ENCODE data around the gene TTYH3. TPM values are rescaled to one million over a fixed set of nuclear protein-coding genes. Genes with fewer than 3 reads are reported as not detected.

Gene TTYH3
- total and polyA plus RNA-seq, 9 of the 15 experiments (the other 6 are each of a cell fraction or from before 2014, with no cell fraction given), result 0.01 to 5.5 (median 1.1) TPM

DNA sequence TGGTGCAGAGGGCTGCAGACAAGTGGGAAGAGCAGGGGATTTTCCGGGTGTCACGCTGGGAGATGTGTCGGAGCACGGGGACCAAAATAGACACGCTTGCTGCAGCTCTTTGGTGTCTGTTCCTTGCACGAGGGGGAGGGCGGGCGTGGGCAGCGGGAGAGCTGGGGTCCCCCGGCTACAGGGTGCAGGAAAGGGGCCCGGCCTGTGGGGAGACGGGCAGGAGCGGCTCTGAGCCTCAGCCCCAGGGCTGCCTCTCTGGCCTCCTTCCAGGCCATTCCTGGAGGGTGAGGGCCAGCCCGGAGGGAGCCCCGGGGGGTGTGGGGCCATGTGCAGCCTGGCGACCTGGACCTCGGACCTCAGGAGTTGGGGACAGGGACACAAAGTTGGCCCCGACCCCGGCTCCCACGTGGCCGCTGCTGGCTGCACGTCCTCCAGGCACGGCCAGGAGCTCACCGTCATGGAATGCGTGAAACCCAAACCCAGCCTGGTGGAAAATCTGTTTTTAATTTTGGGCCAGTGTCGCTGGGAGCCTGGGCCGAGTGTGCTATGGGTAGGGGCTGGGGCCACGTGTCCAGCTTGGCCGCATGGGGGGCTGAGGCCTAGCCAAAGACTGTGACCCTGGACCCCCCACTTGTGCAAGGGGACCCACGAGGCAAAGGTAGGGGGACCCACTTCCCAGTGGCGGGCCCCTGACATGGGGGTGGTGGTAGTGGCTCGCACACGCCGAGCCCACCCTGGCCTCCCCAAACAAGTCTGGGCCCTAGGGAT is 6.6 kb downstream of the TTYH3 start:
- Histone ChIP-seq H4K20me1 (replicated peaks; ENCODE audit: control insufficient read depth, insufficient read depth, low read length) (peaks cover 15% of the 10 kb centered on the region; the same call in 1 of the 2 replicates), H3K9ac (ENCODE audit: insufficient read depth in 1 of 2, low read depth in 2 of 2, low read length in 2 of 2) (no peak overlapping the region; a peak in 1 of 4 replicates), H3K36me3 (ENCODE audit: control insufficient read depth, insufficient read depth, low read length) (no peaks in the 10 kb centered on the region), H3K4me2 (ENCODE audit: insufficient read depth, low read length) (no peak overlapping the region), H2AFZ (ENCODE audit: low read depth, low read length) (no peak overlapping the region), H3K4me3 (no peak overlapping the region), H3K27ac (ENCODE audit: extremely low read depth, low read depth, low read length) (no peak overlapping the region), H3K79me2 (ENCODE audit: control insufficient read depth, insufficient read depth, low read length) (no peaks in the 10 kb centered on the region), H3K4me1 (replicated peaks in 1 of 2; ENCODE audit: control insufficient read depth in 2 of 2, insufficient read depth in 2 of 2, low read length in 2 of 2) (peaks cover 4 to 83% of the 10 kb centered on the region in 2 experiments; a peak in 4 of 5 replicates), H3K9me1 (ENCODE audit: control insufficient read depth, insufficient read depth, low read length) (no peaks in the 10 kb centered on the region), H3K27me3 (ENCODE audit: control insufficient read depth in 2 of 2, insufficient read depth in 2 of 2, low read length in 2 of 2) (no peaks in the 10 kb centered on the region; a peak in 1 of 5 replicates), H3K9me3 (replicated peaks; ENCODE audit: control insufficient read depth, insufficient read depth, low read depth, low read length) (no peaks in the 10 kb centered on the region)
- no peak for TF ChIP-seq FOXK1 (CRISPR knock-in tag; IDR thresholded peaks at IDR 0.05; ENCODE audit: borderline replicate concordance)
- TF ChIP-seq GATAD2A (IDR thresholded peaks at IDR 0.05), result no peak
- in situ Hi-C loops (cut with MboI) (no loop called here), intact Hi-C loops (cut with micrococcal nuclease) (no loop called here)
- ATAC-seq, result no peak
- FAIRE-seq, result no peak
- BruUV-seq (replicated peaks), result no TSS peak
- WGBS (ENCODE audit: insufficient coverage, low coverage, missing lambda C conversion rate), result 50% methylated on average over 20 of the region's 34 CpGs
- POLR2A ChIA-PET, result interaction anchor here (0.9 kb wide), 1 partner anchor 18 kb away, joined by 3 read pairs; no protein-coding TSS in a partner anchor
- CTCF ChIA-PET (ENCODE audit: low intra/inter-chr PET ratio), result no interaction called here
- no peak for DNase-seq (ENCODE audit: extremely low read depth in 1 of 4, low spot score in 3 of 4)

DNA sequence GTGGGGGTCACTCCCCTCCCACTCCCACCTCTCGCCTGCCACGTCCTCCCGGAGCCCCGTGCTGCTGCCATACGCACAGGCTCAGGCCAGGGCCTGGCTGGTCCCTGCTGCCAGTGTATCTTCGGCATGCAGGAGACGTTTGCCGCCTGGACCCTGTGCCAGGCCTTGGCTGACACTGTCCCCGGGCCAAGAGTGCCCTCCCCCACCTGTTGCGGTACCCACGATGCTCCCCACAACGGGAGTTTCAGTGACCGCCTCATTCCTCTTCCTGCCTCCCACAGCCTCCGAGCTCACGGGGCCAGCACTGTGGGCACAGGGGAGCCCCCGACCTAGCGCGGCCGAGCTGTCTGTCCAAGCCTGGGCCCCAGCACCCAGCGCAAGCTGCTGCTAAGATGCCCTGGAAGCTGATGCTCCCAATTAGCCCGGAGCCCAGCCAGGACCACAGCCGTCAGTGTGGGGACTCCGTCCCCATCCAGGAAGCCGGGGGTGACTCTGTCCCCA is 7.4 kb downstream of the TTYH3 start:
- ChIA-PET POLR2A (no interaction called here), CTCF (ENCODE audit: low intra/inter-chr PET ratio) (no interaction called here)
- BruUV-seq (replicated peaks), result no TSS peak
- Histone ChIP-seq H2AFZ (ENCODE audit: low read depth, low read length) (no peak overlapping the region), H3K79me2 (ENCODE audit: control insufficient read depth, insufficient read depth, low read length) (no peaks in the 10 kb centered on the region), H3K9me3 (replicated peaks; ENCODE audit: control insufficient read depth, insufficient read depth, low read depth, low read length) (no peaks in the 10 kb centered on the region), H3K27me3 (ENCODE audit: control insufficient read depth in 2 of 2, insufficient read depth in 2 of 2, low read length in 2 of 2) (no peaks in the 10 kb centered on the region; a peak in 1 of 5 replicates), H3K36me3 (ENCODE audit: control insufficient read depth, insufficient read depth, low read length) (no peaks in the 10 kb centered on the region), H3K9ac (ENCODE audit: insufficient read depth in 1 of 2, low read depth in 2 of 2, low read length in 2 of 2) (peak overlapping the region in 1 of 2 experiments; percentile 5; a peak in 1 of 4 replicates), H3K27ac (ENCODE audit: extremely low read depth, low read depth, low read length) (no peak overlapping the region), H3K4me2 (ENCODE audit: insufficient read depth, low read length) (no peak overlapping the region), H3K4me1 (replicated peaks in 1 of 2; ENCODE audit: control insufficient read depth in 2 of 2, insufficient read depth in 2 of 2, low read length in 2 of 2) (peaks cover 0 to 83% of the 10 kb centered on the region in 2 experiments; a peak in 3 of 5 replicates), H3K4me3 (no peak overlapping the region), H3K9me1 (ENCODE audit: control insufficient read depth, insufficient read depth, low read length) (no peaks in the 10 kb centered on the region), H4K20me1 (replicated peaks; ENCODE audit: control insufficient read depth, insufficient read depth, low read length) (peaks cover 15% of the 10 kb centered on the region; the same call in 1 of the 2 replicates)
- in situ Hi-C loops (cut with MboI) (no loop called here), intact Hi-C loops (cut with micrococcal nuclease) (no loop called here)
- ATAC-seq, result no peak
- 65% methylated on average over 18 of the region's 24 CpGs for WGBS (ENCODE audit: insufficient coverage, low coverage, missing lambda C conversion rate)
- no peak for DNase-seq (ENCODE audit: extremely low read depth in 1 of 4, low spot score in 3 of 4)
- no peak for FAIRE-seq
- TF ChIP-seq KLF10 (CRISPR knock-in tag; IDR thresholded peaks at IDR 0.05) (no peak), TBP (optimal IDR thresholded peaks at IDR 0.05; ENCODE audit: low read depth, low read length) (no peak), POLR2G (IDR thresholded peaks at IDR 0.05; ENCODE audit: low read depth, low read length) (no peak), SREBF2 (CRISPR knock-in tag; IDR thresholded peaks at IDR 0.05) (no peak), CBX2 (IDR thresholded peaks at IDR 0.05; ENCODE audit: insufficient read depth, low read length, poor library complexity, severe bottlenecking) (no peak), ZNF75A (CRISPR knock-in tag; IDR thresholded peaks at IDR 0.05) (no peak), ZNF212 (CRISPR knock-in tag; IDR thresholded peaks at IDR 0.05) (no peak), ZFPM2 (CRISPR knock-in tag; IDR thresholded peaks at IDR 0.05) (no peak), HMGXB4 (CRISPR knock-in tag; IDR thresholded peaks at IDR 0.05) (no peak)
- TF ChIP-seq, protein P1, sequence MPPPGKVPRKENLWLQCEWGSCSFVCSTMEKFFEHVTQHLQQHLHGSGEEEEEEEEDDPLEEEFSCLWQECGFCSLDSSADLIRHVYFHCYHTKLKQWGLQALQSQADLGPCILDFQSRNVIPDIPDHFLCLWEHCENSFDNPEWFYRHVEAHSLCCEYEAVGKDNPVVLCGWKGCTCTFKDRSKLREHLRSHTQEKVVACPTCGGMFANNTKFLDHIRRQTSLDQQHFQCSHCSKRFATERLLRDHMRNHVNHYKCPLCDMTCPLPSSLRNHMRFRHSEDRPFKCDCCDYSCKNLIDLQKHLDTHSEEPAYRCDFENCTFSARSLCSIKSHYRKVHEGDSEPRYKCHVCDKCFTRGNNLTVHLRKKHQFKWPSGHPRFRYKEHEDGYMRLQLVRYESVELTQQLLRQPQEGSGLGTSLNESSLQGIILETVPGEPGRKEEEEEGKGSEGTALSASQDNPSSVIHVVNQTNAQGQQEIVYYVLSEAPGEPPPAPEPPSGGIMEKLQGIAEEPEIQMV (tag; conservative IDR thresholded peaks at IDR 0.05; ENCODE audit: low read depth), result no peak
